ENCODE measurements around the gene ZMPSTE24.

DNA sequence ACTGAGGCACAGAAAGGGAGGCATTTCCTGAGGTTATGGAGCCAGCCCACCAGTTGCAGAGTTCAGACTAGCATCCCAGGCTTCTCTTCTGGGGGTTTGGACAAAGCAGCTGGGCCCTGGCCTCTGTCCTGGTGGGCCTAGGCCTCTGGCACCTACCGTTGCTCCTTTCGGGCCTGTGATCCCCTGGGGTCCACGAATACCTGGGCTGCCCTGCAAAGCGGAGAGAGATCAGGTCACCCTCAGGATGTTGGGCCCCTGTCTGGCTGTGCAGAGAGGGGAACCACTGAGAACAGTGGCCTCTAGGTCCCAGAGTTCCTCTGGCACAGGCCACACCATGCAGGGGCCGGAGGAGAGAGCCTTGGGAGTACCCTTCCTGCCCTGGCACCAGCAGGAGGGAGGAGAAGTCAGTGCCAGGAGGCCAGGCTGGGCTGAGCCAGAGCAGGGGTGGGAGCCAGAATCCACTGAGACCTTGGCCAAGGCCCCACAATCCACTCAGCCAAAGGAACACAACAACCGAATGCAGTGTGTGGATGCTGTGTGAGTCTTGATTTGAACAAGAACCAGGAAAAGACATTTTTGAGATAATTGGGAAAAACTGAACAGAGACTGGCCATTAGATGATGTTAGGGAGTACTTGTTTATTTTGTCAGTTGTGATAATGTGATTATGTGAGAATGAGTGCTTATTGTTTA, 50.1 kb downstream of the ZMPSTE24 start:
- TF ChIP-seq, protein P1, sequence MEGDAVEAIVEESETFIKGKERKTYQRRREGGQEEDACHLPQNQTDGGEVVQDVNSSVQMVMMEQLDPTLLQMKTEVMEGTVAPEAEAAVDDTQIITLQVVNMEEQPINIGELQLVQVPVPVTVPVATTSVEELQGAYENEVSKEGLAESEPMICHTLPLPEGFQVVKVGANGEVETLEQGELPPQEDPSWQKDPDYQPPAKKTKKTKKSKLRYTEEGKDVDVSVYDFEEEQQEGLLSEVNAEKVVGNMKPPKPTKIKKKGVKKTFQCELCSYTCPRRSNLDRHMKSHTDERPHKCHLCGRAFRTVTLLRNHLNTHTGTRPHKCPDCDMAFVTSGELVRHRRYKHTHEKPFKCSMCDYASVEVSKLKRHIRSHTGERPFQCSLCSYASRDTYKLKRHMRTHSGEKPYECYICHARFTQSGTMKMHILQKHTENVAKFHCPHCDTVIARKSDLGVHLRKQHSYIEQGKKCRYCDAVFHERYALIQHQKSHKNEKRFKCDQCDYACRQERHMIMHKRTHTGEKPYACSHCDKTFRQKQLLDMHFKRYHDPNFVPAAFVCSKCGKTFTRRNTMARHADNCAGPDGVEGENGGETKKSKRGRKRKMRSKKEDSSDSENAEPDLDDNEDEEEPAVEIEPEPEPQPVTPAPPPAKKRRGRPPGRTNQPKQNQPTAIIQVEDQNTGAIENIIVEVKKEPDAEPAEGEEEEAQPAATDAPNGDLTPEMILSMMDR (optimal IDR thresholded peaks at IDR 0.05 in 1 of 3, IDR thresholded peaks at IDR 0.05 in 1 of 3, conservative IDR thresholded peaks at IDR 0.05 in 1 of 3; ENCODE audit: extremely low read depth in 1 of 3, insufficient read depth in 2 of 3, low read length in 3 of 3): no peak
- no peak for TF ChIP-seq EZH2 (IDR thresholded peaks at IDR 0.05; ENCODE audit: low read length)
